ENCODE data around the gene BAAT.
"Not testable (repeated sequence)": the region's sequence is repeated elsewhere in the genome, so short reads cannot be mapped to it uniquely, and the experiment has no call there.

Gene BAAT

GRCh38 chr9:101365181-101365580, 19.6 kb downstream of the BAAT start:
- DNase-seq (ENCODE audit: low read depth in 1 of 2, low spot score in 1 of 2) = no peak

- DNase-seq (ENCODE audit: low read depth in 1 of 2, low spot score in 1 of 2) = no peak
Measured at GRCh38 chr9:101362450-101362849, 22.4 kb downstream of the BAAT start.

GRCh38 chr9:101360647-101361046, 24.2 kb downstream of the BAAT start:
- DNase-seq (ENCODE audit: low read depth in 1 of 2, low spot score in 1 of 2) = no peak

GRCh38 chr9:101359679-101360078, 25.1 kb downstream of the BAAT start:
- no peak for DNase-seq (ENCODE audit: low read depth in 1 of 2, low spot score in 1 of 2)

- no peak for DNase-seq (ENCODE audit: low read depth in 1 of 2, low spot score in 1 of 2)
Measured at GRCh38 chr9:101356619-101357018, 28.2 kb downstream of the BAAT start.

GRCh38 chr9:101354765-101355708, 29.8 kb downstream of the BAAT start:
- no peak for DNase-seq (ENCODE audit: low read depth in 1 of 2, low spot score in 1 of 2)

GRCh38 chr9:101354143-101354764, 30.6 kb downstream of the BAAT start:
- DNase-seq (ENCODE audit: low read depth in 1 of 2, low spot score in 1 of 2) = no peak

GRCh38 chr9:101353683-101354082, 31.1 kb downstream of the BAAT start:
- DNase-seq (ENCODE audit: low read depth in 1 of 2, low spot score in 1 of 2) = no peak

- no peak for DNase-seq (ENCODE audit: low read depth in 1 of 2, low spot score in 1 of 2)
Measured at GRCh38 chr9:101352892-101353463, 31.8 kb downstream of the BAAT start.

- DNase-seq (ENCODE audit: low read depth in 1 of 2, low spot score in 1 of 2) = no peak
Measured at GRCh38 chr9:101350285-101350684, 34.5 kb downstream of the BAAT start.

- no peak for DNase-seq (ENCODE audit: low read depth in 1 of 2, low spot score in 1 of 2)
Measured at GRCh38 chr9:101342595-101342994, 42.2 kb downstream of the BAAT start.

GRCh38 chr9:101341958-101342357, 42.8 kb downstream of the BAAT start:
- DNase-seq (ENCODE audit: low read depth in 1 of 2, low spot score in 1 of 2) = no peak

GRCh38 chr9:101337237-101337636, 47.6 kb downstream of the BAAT start:
- DNase-seq (ENCODE audit: low read depth in 1 of 2, low spot score in 1 of 2) = no peak

GRCh38 chr9:101336091-101336490, 48.7 kb downstream of the BAAT start:
- DNase-seq (ENCODE audit: low read depth in 1 of 2, low spot score in 1 of 2) = no peak

- no peak for DNase-seq (ENCODE audit: low read depth in 1 of 2, low spot score in 1 of 2)
Measured at GRCh38 chr9:101333926-101334702, 50.7 kb downstream of the BAAT start.

- DNase-seq (ENCODE audit: low read depth in 1 of 2, low spot score in 1 of 2) = no peak
Measured at GRCh38 chr9:101333490-101333889, 51.3 kb downstream of the BAAT start.

GRCh38 chr9:101332362-101332761, 52.4 kb downstream of the BAAT start:
- no peak for DNase-seq (ENCODE audit: low read depth in 1 of 2, low spot score in 1 of 2)

- not testable (repeated sequence) for DNase-seq (ENCODE audit: low read depth in 1 of 2, low spot score in 1 of 2)
Measured at GRCh38 chr9:101327422-101327909, 57.3 kb downstream of the BAAT start.

GRCh38 chr9:101326501-101326900, 58.3 kb downstream of the BAAT start:
- no peak for DNase-seq (ENCODE audit: low read depth in 1 of 2, low spot score in 1 of 2)

GRCh38 chr9:101326035-101326434, 58.8 kb downstream of the BAAT start:
- DNase-seq (ENCODE audit: low read depth in 1 of 2, low spot score in 1 of 2) = no peak

GRCh38 chr9:101325053-101325452, 59.8 kb downstream of the BAAT start:
- no peak for DNase-seq (ENCODE audit: low read depth in 1 of 2, low spot score in 1 of 2)

Data from activated T-helper 1 cell treated with anti-CD3 and anti-CD28 coated beads, Interleukin-2, amount 50 U/mL, for 16 hours (primary cell).